GM12865 (cell line): ENCODE measurements around the gene ATF7.

Source experiments
- DNase-seq: peaks from one replicate; pipeline ENCODE4 v3.0.0; 2010; ENCODE audit warnings: low read depth
- H3K4me3 ChIP-seq: 2 replicates; pipeline ENCODE4 v1.5.1; 2011; ENCODE audit warnings: mild to moderate bottlenecking, low read depth, low read length, control low read depth
- CTCF ChIP-seq: IDR thresholded peaks from 2 replicates; pipeline ENCODE4 v1.5.1; 2011; ENCODE audit warnings: low read length, control low read depth, low read depth, inconsistent platforms; ENCODE audit not compliant: insufficient read depth; ENCODE audit errors: missing control alignments

ATF7 gene

GRCh38 chr12:53664191-53664590 is 38.0 kb upstream of the ATF7 start:
- no peak for DNase-seq
- H3K4me3 ChIP-seq = no peak overlapping the region
- no peak for TF ChIP-seq CTCF

GRCh38 chr12:53660041-53660440 is 33.9 kb upstream of the ATF7 start:
- TF ChIP-seq CTCF = no peak
- no peak for DNase-seq
- H3K4me3 ChIP-seq = no peak overlapping the region

GRCh38 chr12:53659571-53659981 is 33.4 kb upstream of the ATF7 start:
- no peak for TF ChIP-seq CTCF
- no peak for DNase-seq
- no peak overlapping the region for H3K4me3 ChIP-seq

- DNase-seq = no peak
- no peak overlapping the region for H3K4me3 ChIP-seq
- TF ChIP-seq CTCF = no peak
Measured at GRCh38 chr12:53659011-53659551, 32.9 kb upstream of the ATF7 start.

- no peak for TF ChIP-seq CTCF
- no peak overlapping the region for H3K4me3 ChIP-seq
- DNase-seq = no peak
Measured at GRCh38 chr12:53657041-53657440, 30.9 kb upstream of the ATF7 start.

- no peak for DNase-seq
- no peak overlapping the region for H3K4me3 ChIP-seq
- TF ChIP-seq CTCF = no peak
Measured at GRCh38 chr12:53653595-53653994, 27.4 kb upstream of the ATF7 start.

- TF ChIP-seq CTCF = no peak
- H3K4me3 ChIP-seq = no peak overlapping the region
- no peak for DNase-seq
Measured at GRCh38 chr12:53652366-53652765, 26.2 kb upstream of the ATF7 start.
